ENCODE data around the gene TMCC2. TPM values are rescaled to one million over a fixed set of nuclear protein-coding genes. Genes with fewer than 3 reads are reported as not detected.

The TMCC2 gene
- total RNA-seq, 1 experiment from 2014 or later, result 2.3 TPM

GRCh38 chr1:205239078-205239477, 11.3 kb downstream of the TMCC2 start:
- no peak for DNase-seq (ENCODE audit: low read depth)

GRCh38 chr1:205240118-205240517, 12.4 kb downstream of the TMCC2 start:
- no peak for DNase-seq (ENCODE audit: low read depth)

GRCh38 chr1:205240569-205240968, 12.8 kb downstream of the TMCC2 start:
- no peak for DNase-seq (ENCODE audit: low read depth)

- no peak for DNase-seq (ENCODE audit: low read depth)
Measured at GRCh38 chr1:205241366-205242030, 13.8 kb downstream of the TMCC2 start.

GRCh38 chr1:205243350-205244191, 15.8 kb downstream of the TMCC2 start:
- no peak for DNase-seq (ENCODE audit: low read depth)

- no peak for DNase-seq (ENCODE audit: low read depth)
Measured at GRCh38 chr1:205244384-205244783, 16.6 kb downstream of the TMCC2 start.

GRCh38 chr1:205245096-205245495, 17.4 kb downstream of the TMCC2 start:
- DNase-seq (ENCODE audit: low read depth), result no peak

GRCh38 chr1:205246351-205247119, 18.8 kb downstream of the TMCC2 start:
- no peak for DNase-seq (ENCODE audit: low read depth)

- no peak for DNase-seq (ENCODE audit: low read depth)
Measured at GRCh38 chr1:205247130-205247921, 19.6 kb downstream of the TMCC2 start.

- no peak for DNase-seq (ENCODE audit: low read depth)
Measured at GRCh38 chr1:205248793-205249601, 21.3 kb downstream of the TMCC2 start.

GRCh38 chr1:205249651-205250050, 21.9 kb downstream of the TMCC2 start:
- no peak for DNase-seq (ENCODE audit: low read depth)

GRCh38 chr1:205250699-205251098, 23.0 kb downstream of the TMCC2 start:
- DNase-seq (ENCODE audit: low read depth), result no peak

- DNase-seq (ENCODE audit: low read depth), result no peak
Measured at GRCh38 chr1:205251576-205251975, 23.8 kb downstream of the TMCC2 start.

GRCh38 chr1:205255941-205256780, 28.4 kb downstream of the TMCC2 start:
- DNase-seq (ENCODE audit: low read depth), result peak; percentile 74

GRCh38 chr1:205256951-205257625, 29.3 kb downstream of the TMCC2 start:
- DNase-seq (ENCODE audit: low read depth), result no peak

GRCh38 chr1:205257735-205258134, 30.0 kb downstream of the TMCC2 start:
- no peak for DNase-seq (ENCODE audit: low read depth)

- peak; percentile 69 for DNase-seq (ENCODE audit: low read depth)
Measured at GRCh38 chr1:205258261-205258691, 30.5 kb downstream of the TMCC2 start.

- DNase-seq (ENCODE audit: low read depth), result peak; percentile 70
Measured at GRCh38 chr1:205258719-205259118, 31.0 kb downstream of the TMCC2 start.

Measured in HT1080 (cell line).